NCI-H1105 treated with DMSO at 0.1 percent for 48 hours (cell line): ENCODE results near the gene MOSPD3.

Experiments
- DNase-seq: peaks from one replicate; lab custom pipeline; 2025; lab: John Stamatoyannopoulos, UW

The MOSPD3 gene

GRCh38 chr7:100595188-100595587 is 17.2 kb upstream of the MOSPD3 start:
- DNase-seq: no peak

- no peak for DNase-seq
Measured at GRCh38 chr7:100598425-100598824, 13.9 kb upstream of the MOSPD3 start.

GRCh38 chr7:100599911-100600729 is 12.2 kb upstream of the MOSPD3 start:
- DNase-seq: no peak

- DNase-seq: no peak
Measured at GRCh38 chr7:100600730-100601038, 11.7 kb upstream of the MOSPD3 start.

GRCh38 chr7:100602889-100603725 is 9.2 kb upstream of the MOSPD3 start:
- no peak for DNase-seq

- no peak for DNase-seq
Measured at GRCh38 chr7:100603726-100604027, 8.7 kb upstream of the MOSPD3 start.

- DNase-seq: peak; percentile 32
Measured at GRCh38 chr7:100604028-100604975, 8.0 kb upstream of the MOSPD3 start.

- DNase-seq: no peak
Measured at GRCh38 chr7:100604976-100605911, 7.1 kb upstream of the MOSPD3 start.

- DNase-seq: no peak
Measured at GRCh38 chr7:100606313-100606712, 6.0 kb upstream of the MOSPD3 start.

GRCh38 chr7:100607111-100607510 is 5.2 kb upstream of the MOSPD3 start:
- DNase-seq: no peak

- DNase-seq: no peak
Measured at GRCh38 chr7:100609958-100610357, 2.4 kb upstream of the MOSPD3 start.

- no peak for DNase-seq
Measured at GRCh38 chr7:100612730-100613390, 520 bp downstream of the MOSPD3 start.

GRCh38 chr7:100613412-100614175 is 1.3 kb downstream of the MOSPD3 start:
- no peak for DNase-seq

GRCh38 chr7:100614308-100614861 is 2.0 kb downstream of the MOSPD3 start:
- no peak for DNase-seq

GRCh38 chr7:100620239-100620638 is 7.9 kb downstream of the MOSPD3 start:
- DNase-seq: no peak

GRCh38 chr7:100620804-100621203 is 8.5 kb downstream of the MOSPD3 start:
- no peak for DNase-seq

GRCh38 chr7:100621554-100621953 is 9.2 kb downstream of the MOSPD3 start:
- no peak for DNase-seq

GRCh38 chr7:100623951-100624824 is 11.8 kb downstream of the MOSPD3 start:
- no peak for DNase-seq

- no peak for DNase-seq
Measured at GRCh38 chr7:100626055-100626454, 13.7 kb downstream of the MOSPD3 start.
